K562 (cell line): ENCODE measurements around the gene CCSER2. TPM values are rescaled to one million over a fixed set of nuclear protein-coding genes. Genes with fewer than 3 reads are reported as not detected.

Experiments
- ATF1 ChIP-seq, 2 experiments: fragments of 450-650 bp in 1 of 2; IDR thresholded peaks; 2 replicates each; pipeline ENCODE4 v1.6.1; 2016; ENCODE audit warnings: missing compliant biosample characterization in 1 of 2, missing genetic modification characterization in 1 of 2
- BRD9 ChIP-seq: fragments of 450-650 bp; IDR thresholded peaks from 2 replicates; pipeline ENCODE4 v1.6.1; 2018; ENCODE audit warnings: low read depth; ENCODE audit not compliant: partially characterized antibody
- CXXC5 ChIP-seq: fragments of 250-450 bp; sonication (Bioruptor Pico); IDR thresholded peaks from 2 replicates; pipeline ENCODE4 v1.8.0; 2022; ENCODE audit warnings: inconsistent platforms, mild to moderate bottlenecking, moderate library complexity
- HMG20A ChIP-seq: fragments of 450-650 bp; formaldehyde crosslinking; conservative IDR thresholded peaks from 2 replicates; pipeline ENCODE4 v1.4.0; 2020; ENCODE audit warnings: mild to moderate bottlenecking, mixed read lengths
- MYNN ChIP-seq, 2 experiments: sonication (generic); formaldehyde crosslinking in 1 of 2; IDR thresholded peaks; 2 replicates each; pipeline versions ENCODE4 v1.5.0 to v1.6.1; 2016 to 2020; ENCODE audit warnings: antibody characterized with exemption in 1 of 2, missing genetic modification reagents in 1 of 2
- NR1H2 ChIP-seq: sonication (generic); formaldehyde crosslinking; IDR thresholded peaks from 2 replicates; pipeline ENCODE4 v1.4.0; 2020; ENCODE audit warnings: mild to moderate bottlenecking, missing genetic modification reagents
- PHTF2 ChIP-seq: fragments of 250-450 bp; sonication (Bioruptor Pico); IDR thresholded peaks from 2 replicates; pipeline ENCODE4 v1.5.0; 2021; ENCODE audit warnings: mild to moderate bottlenecking
- SMARCA5 ChIP-seq: fragments of 450-650 bp; IDR thresholded peaks from 2 replicates; pipeline ENCODE4 v1.6.1; 2016
- SMC3 ChIP-seq: conservative IDR thresholded peaks from 2 replicates; pipeline ENCODE4 v1.6.1; 2011; ENCODE audit warnings: low read depth, low read length, improper control_type of control experiment; ENCODE audit not compliant: insufficient read depth
- SREBF1 ChIP-seq: fragments of 150-350 bp; IDR thresholded peaks from 2 replicates; pipeline ENCODE4 v1.6.1; 2014; ENCODE audit warnings: antibody characterized with exemption, low read depth, low read length, borderline replicate concordance
- TEAD1 ChIP-seq, 2 experiments: fragments of 450-650 bp in 1 of 2; sonication (generic) in 1 of 2; formaldehyde crosslinking; IDR thresholded peaks; 2 replicates each; pipeline versions ENCODE4 v1.4.0 to v1.8.0; 2020 to 2022; ENCODE audit warnings: mild to moderate bottlenecking in 2 of 2, missing genetic modification reagents in 1 of 2
- ZNF23 ChIP-seq: fragments of 250-450 bp; sonication (Bioruptor Pico); IDR thresholded peaks from 2 replicates; pipeline ENCODE4 v1.4.0; 2020; ENCODE audit warnings: mild to moderate bottlenecking
- ZNF316 ChIP-seq: fragments of 450-650 bp; IDR thresholded peaks from 2 replicates; pipeline ENCODE4 v1.6.1; 2016
- ZNF584 ChIP-seq: fragments of 200-800 bp; sonication (Bioruptor generic); IDR thresholded peaks from 2 replicates; pipeline ENCODE4 v1.6.1; 2016; ENCODE audit warnings: low read depth, mild to moderate bottlenecking, missing genetic modification characterization, missing compliant biosample characterization
- ZNF699 ChIP-seq: fragments of 250-450 bp; sonication (Bioruptor Pico); IDR thresholded peaks from 2 replicates; pipeline ENCODE4 v1.8.0; 2021; ENCODE audit warnings: mild to moderate bottlenecking, moderate library complexity; ENCODE audit not compliant: insufficient replicate concordance
- ZSCAN32 ChIP-seq: fragments of 450-650 bp; formaldehyde crosslinking; IDR thresholded peaks from 2 replicates; pipeline ENCODE4 v1.4.0; 2020; ENCODE audit warnings: mild to moderate bottlenecking, moderate library complexity
- polyA plus RNA-seq, 8 experiments: library from polyadenylated mRNA; depleted of rRNA in 4 of 8; stranded (reverse) in 5 of 8; unstranded in 3 of 8; fragments of >200 nt; fragmentation: Nextera tagmentation in 2 of 8; fragmentation: Illumina TruSeq in 1 of 8; extraction: Ambion mirVana in 2 of 8; extraction: Trizol in 1 of 8; gene quantifications; 2 replicates each; pipeline versions ENCODE4 v1.2.1 to v1.2.3, GENCODE V29; 2011 to 2014; ENCODE audit warnings: inconsistent platforms in 1 of 8, missing spikeins in 1 of 8
- total RNA-seq, 7 experiments: library from RNA; depleted of rRNA in 6 of 7; stranded (reverse); fragments of >200 nt in 6 of 7; fragmentation: Illumina TruSeq in 2 of 7; extraction: Trizol in 2 of 7; gene quantifications; 2 replicates each; pipeline versions ENCODE4 v1.2.1 to v1.2.3, GENCODE V29; 2011 to 2021; ENCODE audit warnings: low replicate concordance in 1 of 7
- TF ChIP-seq, protein P1 (sequence below): fragments of 450-650 bp; formaldehyde crosslinking; IDR thresholded peaks from 2 replicates; pipeline ENCODE4 v1.4.0; 2022; ENCODE audit warnings: missing genetic modification characterization
- TF ChIP-seq, protein P2 (sequence below), 2 experiments: fragments of 450-650 bp; formaldehyde crosslinking in 1 of 2; IDR thresholded peaks; 2 replicates each; pipeline versions ENCODE4 v1.4.0 to v1.6.1; 2014 to 2020; ENCODE audit warnings: mild to moderate bottlenecking in 2 of 2, borderline replicate concordance in 1 of 2, low read depth in 1 of 2

The CCSER2 gene
- total and polyA plus RNA-seq, 9 of the 15 experiments (the other 6 are each of a cell fraction or from before 2014, with no cell fraction given), result 2.7 to 15.1 (median 9.7) TPM

DNA sequence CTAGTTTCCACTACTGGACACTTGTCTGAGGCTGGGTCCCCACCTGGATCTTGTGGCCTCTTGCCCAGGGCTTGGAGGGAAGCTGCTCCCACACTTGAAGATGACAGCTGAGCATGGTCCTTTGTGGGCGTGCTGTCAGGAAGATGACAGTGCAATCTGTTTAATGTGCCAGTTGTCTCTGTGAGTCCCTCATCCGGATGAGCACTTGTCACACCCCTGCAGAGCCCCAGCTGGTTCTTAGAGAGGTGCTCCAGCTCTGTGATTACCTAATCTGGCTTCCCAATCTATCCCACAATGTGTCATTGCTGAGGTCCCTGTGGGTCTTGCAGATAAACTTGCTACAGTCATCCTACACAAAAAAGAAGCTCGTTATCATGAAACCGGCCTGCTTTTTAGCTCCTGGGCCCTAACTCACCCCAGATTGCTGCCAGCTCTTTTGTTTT, 34.8 kb upstream of the CCSER2 start (continued):
- TF ChIP-seq MYNN (IDR thresholded peaks at IDR 0.05) (peak; percentile 98), MYNN (CRISPR knock-in tag; IDR thresholded peaks at IDR 0.05) (no peak), ZSCAN32 (CRISPR knock-in tag) (no peak), TEAD1 (CRISPR knock-in tag; IDR thresholded peaks at IDR 0.05) (peak; percentile 83 to 94; a peak in 3 of 4 replicates), SMARCA5 (no peak), ZNF584 (CRISPR knock-in tag) (peak; percentile 97), ZNF699 (CRISPR knock-in tag) (no peak), SMC3 (no peak), HMG20A (CRISPR knock-in tag) (no peak), CXXC5 (CRISPR knock-in tag) (peak; percentile 73), ZNF316 (peak; percentile 90), NR1H2 (CRISPR knock-in tag) (no peak), PHTF2 (CRISPR knock-in tag) (no peak), BRD9 (no peak), ATF1 (CRISPR knock-in tag; IDR thresholded peaks at IDR 0.05) (no peak), ATF1 (tag; IDR thresholded peaks at IDR 0.05) (peak; percentile 91), SREBF1 (no peak), ZNF23 (CRISPR knock-in tag) (no peak; the same call in 1 of the 2 replicates)
- TF ChIP-seq, protein P1, sequence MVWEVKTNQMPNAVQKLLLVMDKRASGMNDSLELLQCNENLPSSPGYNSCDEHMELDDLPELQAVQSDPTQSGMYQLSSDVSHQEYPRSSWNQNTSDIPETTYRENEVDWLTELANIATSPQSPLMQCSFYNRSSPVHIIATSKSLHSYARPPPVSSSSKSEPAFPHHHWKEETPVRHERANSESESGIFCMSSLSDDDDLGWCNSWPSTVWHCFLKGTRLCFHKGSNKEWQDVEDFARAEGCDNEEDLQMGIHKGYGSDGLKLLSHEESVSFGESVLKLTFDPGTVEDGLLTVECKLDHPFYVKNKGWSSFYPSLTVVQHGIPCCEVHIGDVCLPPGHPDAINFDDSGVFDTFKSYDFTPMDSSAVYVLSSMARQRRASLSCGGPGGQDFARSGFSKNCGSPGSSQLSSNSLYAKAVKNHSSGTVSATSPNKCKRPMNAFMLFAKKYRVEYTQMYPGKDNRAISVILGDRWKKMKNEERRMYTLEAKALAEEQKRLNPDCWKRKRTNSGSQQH (CRISPR knock-in tag), result peak; percentile 89
- TF ChIP-seq, protein P2, sequence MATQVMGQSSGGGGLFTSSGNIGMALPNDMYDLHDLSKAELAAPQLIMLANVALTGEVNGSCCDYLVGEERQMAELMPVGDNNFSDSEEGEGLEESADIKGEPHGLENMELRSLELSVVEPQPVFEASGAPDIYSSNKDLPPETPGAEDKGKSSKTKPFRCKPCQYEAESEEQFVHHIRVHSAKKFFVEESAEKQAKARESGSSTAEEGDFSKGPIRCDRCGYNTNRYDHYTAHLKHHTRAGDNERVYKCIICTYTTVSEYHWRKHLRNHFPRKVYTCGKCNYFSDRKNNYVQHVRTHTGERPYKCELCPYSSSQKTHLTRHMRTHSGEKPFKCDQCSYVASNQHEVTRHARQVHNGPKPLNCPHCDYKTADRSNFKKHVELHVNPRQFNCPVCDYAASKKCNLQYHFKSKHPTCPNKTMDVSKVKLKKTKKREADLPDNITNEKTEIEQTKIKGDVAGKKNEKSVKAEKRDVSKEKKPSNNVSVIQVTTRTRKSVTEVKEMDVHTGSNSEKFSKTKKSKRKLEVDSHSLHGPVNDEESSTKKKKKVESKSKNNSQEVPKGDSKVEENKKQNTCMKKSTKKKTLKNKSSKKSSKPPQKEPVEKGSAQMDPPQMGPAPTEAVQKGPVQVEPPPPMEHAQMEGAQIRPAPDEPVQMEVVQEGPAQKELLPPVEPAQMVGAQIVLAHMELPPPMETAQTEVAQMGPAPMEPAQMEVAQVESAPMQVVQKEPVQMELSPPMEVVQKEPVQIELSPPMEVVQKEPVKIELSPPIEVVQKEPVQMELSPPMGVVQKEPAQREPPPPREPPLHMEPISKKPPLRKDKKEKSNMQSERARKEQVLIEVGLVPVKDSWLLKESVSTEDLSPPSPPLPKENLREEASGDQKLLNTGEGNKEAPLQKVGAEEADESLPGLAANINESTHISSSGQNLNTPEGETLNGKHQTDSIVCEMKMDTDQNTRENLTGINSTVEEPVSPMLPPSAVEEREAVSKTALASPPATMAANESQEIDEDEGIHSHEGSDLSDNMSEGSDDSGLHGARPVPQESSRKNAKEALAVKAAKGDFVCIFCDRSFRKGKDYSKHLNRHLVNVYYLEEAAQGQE (IDR thresholded peaks at IDR 0.05; ENCODE audit: borderline replicate concordance), result peak; percentile 81
- TF ChIP-seq, protein P2 (CRISPR knock-in tag; IDR thresholded peaks at IDR 0.05; ENCODE audit: low read depth), result peak; percentile 69
